ENCODE results near the gene SPATA31A6. TPM values are rescaled to one million over a fixed set of nuclear protein-coding genes. Genes with fewer than 3 reads are reported as not detected.
"Not testable (repeated sequence)": the region's sequence is repeated elsewhere in the genome, so short reads cannot be mapped to it uniquely, and the experiment has no call there.

The SPATA31A6 gene
- total RNA-seq, 1 experiment from 2014 or later = not detected

DNA sequence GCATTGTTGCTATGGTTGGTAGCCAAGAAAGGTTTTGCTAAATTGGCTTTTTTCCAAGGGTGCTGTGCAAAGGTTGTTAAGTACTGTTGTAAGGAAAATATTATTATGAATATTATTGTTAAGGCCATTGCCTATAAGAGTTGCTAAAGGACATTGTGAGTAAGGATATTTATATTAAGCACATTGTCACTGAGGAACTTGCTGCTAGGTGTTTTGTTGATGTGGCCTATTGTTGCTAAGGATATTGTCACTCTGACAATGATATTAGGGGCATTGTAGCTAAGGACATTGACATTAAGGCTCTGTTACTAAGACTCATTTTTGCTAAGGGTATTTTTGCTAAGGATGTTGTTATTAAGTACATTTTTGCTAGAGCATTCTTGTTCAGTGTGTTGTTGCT lies 52.6 kb downstream of the SPATA31A6 start:
- CTCF ChIA-PET; in situ Hi-C loops (cut with HindIII; ENCODE audit: low pct_unique_long_range_greater_than_20kb, low sequenced_read_pairs); ATAC-seq: not testable (repeated sequence)

DNA sequence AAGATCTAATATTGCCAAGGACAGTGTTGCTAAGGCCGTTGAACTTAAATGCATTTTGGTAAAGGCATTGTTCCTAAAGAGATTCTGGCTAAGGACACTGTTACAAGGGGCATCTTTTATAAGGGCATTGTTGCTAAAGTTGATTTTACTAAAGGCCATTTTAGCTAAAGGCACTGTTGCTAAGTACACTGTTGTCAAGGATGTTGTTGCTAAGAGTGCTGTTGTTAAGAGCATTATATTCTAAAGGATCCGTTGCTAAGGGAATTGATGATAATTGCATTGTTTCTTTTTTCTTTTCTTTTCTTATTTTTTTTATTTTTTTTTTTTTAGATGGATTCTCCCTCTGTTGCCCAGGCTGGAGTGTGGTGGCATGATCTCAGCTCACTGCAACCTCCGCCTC lies 53.9 kb downstream of the SPATA31A6 start:
- CTCF ChIA-PET; POLR2A ChIA-PET; in situ Hi-C loops (cut with HindIII; ENCODE audit: low pct_unique_long_range_greater_than_20kb, low sequenced_read_pairs); H3K4me3 ChIP-seq (ENCODE audit: low read depth in 2 of 2, low read length in 2 of 2); intact Hi-C loops (cut with micrococcal nuclease; ENCODE audit: unreplicated experiment); H3K27me3 ChIP-seq (ENCODE audit: control insufficient read depth, insufficient read depth, low read length); H3K4me1 ChIP-seq (ENCODE audit: control insufficient read depth, insufficient read depth, low read length); H3K36me3 ChIP-seq (ENCODE audit: control insufficient read depth, insufficient read depth, low read length); BruUV-seq (replicated peaks); ATAC-seq; H3K9me3 ChIP-seq (ENCODE audit: control insufficient read depth, insufficient read depth, low read depth, low read length); DNase-seq (ENCODE audit: low read depth, low spot score); H3K27ac ChIP-seq (ENCODE audit: low read length): not testable (repeated sequence)

More for the DNA sequence above, 52.6 kb downstream of the SPATA31A6 start:
- H3K36me3 ChIP-seq (ENCODE audit: control insufficient read depth, insufficient read depth, low read length); H3K27me3 ChIP-seq (ENCODE audit: control insufficient read depth, insufficient read depth, low read length); H3K4me3 ChIP-seq (ENCODE audit: low read depth in 2 of 2, low read length in 2 of 2); H3K9me3 ChIP-seq (ENCODE audit: control insufficient read depth, insufficient read depth, low read depth, low read length); intact Hi-C loops (cut with micrococcal nuclease; ENCODE audit: unreplicated experiment); H3K4me1 ChIP-seq (ENCODE audit: control insufficient read depth, insufficient read depth, low read length); H3K27ac ChIP-seq (ENCODE audit: low read length); DNase-seq (ENCODE audit: low read depth, low spot score); BruUV-seq (replicated peaks); POLR2A ChIA-PET: not testable (repeated sequence)

DNA sequence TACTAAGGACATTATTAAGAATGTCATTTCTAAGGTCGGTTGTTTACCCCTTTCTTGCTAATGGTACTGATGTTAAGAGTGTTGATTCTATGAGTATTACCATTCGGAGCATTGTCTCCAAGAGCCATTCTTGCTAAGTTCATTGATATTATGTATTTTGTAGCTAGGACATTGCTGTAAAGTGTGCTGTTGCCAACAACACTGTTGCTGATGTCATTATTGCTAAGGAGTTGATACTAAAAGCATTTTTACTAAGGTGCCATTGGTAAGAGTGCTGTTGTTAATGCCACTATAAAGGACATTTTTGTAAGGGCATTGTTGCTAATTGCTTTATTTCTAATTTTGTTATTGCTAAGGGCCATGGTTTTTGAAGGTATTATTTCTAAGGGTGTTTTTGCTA lies 55.4 kb downstream of the SPATA31A6 start:
- H3K27me3 ChIP-seq (ENCODE audit: control insufficient read depth, insufficient read depth, low read length); ATAC-seq; in situ Hi-C loops (cut with HindIII; ENCODE audit: low pct_unique_long_range_greater_than_20kb, low sequenced_read_pairs): not testable (repeated sequence)

More for the DNA sequence above, 55.4 kb downstream of the SPATA31A6 start:
- POLR2A ChIA-PET; H3K9me3 ChIP-seq (ENCODE audit: control insufficient read depth, insufficient read depth, low read depth, low read length); DNase-seq (ENCODE audit: low read depth, low spot score); H3K27ac ChIP-seq (ENCODE audit: low read length); intact Hi-C loops (cut with micrococcal nuclease; ENCODE audit: unreplicated experiment); BruUV-seq (replicated peaks); CTCF ChIA-PET; H3K4me1 ChIP-seq (ENCODE audit: control insufficient read depth, insufficient read depth, low read length); H3K4me3 ChIP-seq (ENCODE audit: low read depth in 2 of 2, low read length in 2 of 2); H3K36me3 ChIP-seq (ENCODE audit: control insufficient read depth, insufficient read depth, low read length): not testable (repeated sequence)

Other genes starting within 250 kb of the SPATA31A6 start
- gene CNTNAP3B, start 54.2 kb upstream of the SPATA31A6 start, total RNA-seq (2021; ENCODE audit: unreplicated experiment) = 8.1 TPM